DND-41 (cell line): ENCODE measurements around the gene NEURL1B.

Source experiments
- CTCF ChIP-seq: IDR thresholded peaks from 2 replicates; pipeline ENCODE4 v1.5.1; 2012; ENCODE audit warnings: borderline replicate concordance, low read length, moderate library complexity, mild to moderate bottlenecking; ENCODE audit not compliant: poor library complexity, severe bottlenecking; ENCODE audit errors: extremely low read depth
- EZH2 ChIP-seq: IDR thresholded peaks from 3 replicates; pipeline ENCODE4 v1.6.1; 2012; ENCODE audit warnings: borderline replicate concordance, low read depth, mild to moderate bottlenecking, moderate library complexity, low read length, inconsistent platforms; ENCODE audit not compliant: severe bottlenecking

- no peak for TF ChIP-seq EZH2
- TF ChIP-seq CTCF, result no peak
Observed at GRCh38 chr5:172678902-172679301, 37.8 kb downstream of the NEURL1B start.
